ENCODE measurements around the gene AOX1.

The AOX1 gene

GRCh38 chr2:200593905-200594304 lies 8.1 kb downstream of the AOX1 start:
- Histone ChIP-seq H3K27ac (no peak overlapping the region), H3K36me3 (peaks cover 11 to 20% (median 20%) of the 10 kb centered on the region in 3 donors), H3K4me3 (no peak overlapping the region), H3K27me3 (no peaks in the 10 kb centered on the region), H3K4me1 (peaks cover 0 to 3% (median 0%) of the 10 kb centered on the region in 4 donors), H3K9me3 (peaks cover 0 to 4% (median 0%) of the 10 kb centered on the region in 3 donors)
- no peak for DNase-seq
- TF ChIP-seq, protein P1, sequence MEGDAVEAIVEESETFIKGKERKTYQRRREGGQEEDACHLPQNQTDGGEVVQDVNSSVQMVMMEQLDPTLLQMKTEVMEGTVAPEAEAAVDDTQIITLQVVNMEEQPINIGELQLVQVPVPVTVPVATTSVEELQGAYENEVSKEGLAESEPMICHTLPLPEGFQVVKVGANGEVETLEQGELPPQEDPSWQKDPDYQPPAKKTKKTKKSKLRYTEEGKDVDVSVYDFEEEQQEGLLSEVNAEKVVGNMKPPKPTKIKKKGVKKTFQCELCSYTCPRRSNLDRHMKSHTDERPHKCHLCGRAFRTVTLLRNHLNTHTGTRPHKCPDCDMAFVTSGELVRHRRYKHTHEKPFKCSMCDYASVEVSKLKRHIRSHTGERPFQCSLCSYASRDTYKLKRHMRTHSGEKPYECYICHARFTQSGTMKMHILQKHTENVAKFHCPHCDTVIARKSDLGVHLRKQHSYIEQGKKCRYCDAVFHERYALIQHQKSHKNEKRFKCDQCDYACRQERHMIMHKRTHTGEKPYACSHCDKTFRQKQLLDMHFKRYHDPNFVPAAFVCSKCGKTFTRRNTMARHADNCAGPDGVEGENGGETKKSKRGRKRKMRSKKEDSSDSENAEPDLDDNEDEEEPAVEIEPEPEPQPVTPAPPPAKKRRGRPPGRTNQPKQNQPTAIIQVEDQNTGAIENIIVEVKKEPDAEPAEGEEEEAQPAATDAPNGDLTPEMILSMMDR (IDR thresholded peaks at IDR 0.05): no peak
- intact Hi-C loops (cut with DNase I; ENCODE audit: low total_unique reads): no loop called here

- intact Hi-C loops (cut with DNase I; ENCODE audit: low total_unique reads): no loop called here
- DNase-seq: no peak
- Histone ChIP-seq H3K4me3 (no peak overlapping the region), H3K27ac (no peak overlapping the region), H3K27me3 (no peaks in the 10 kb centered on the region), H3K36me3 (peaks cover 11 to 29% (median 24%) of the 10 kb centered on the region in 3 donors), H3K9me3 (peaks cover 0 to 4% (median 0%) of the 10 kb centered on the region in 3 donors), H3K4me1 (no peaks in the 10 kb centered on the region)
- TF ChIP-seq, protein P1 (IDR thresholded peaks at IDR 0.05): no peak
These were observed 10.1 kb downstream of the AOX1 start for GRCh38 chr2:200595913-200596312.

DNA sequence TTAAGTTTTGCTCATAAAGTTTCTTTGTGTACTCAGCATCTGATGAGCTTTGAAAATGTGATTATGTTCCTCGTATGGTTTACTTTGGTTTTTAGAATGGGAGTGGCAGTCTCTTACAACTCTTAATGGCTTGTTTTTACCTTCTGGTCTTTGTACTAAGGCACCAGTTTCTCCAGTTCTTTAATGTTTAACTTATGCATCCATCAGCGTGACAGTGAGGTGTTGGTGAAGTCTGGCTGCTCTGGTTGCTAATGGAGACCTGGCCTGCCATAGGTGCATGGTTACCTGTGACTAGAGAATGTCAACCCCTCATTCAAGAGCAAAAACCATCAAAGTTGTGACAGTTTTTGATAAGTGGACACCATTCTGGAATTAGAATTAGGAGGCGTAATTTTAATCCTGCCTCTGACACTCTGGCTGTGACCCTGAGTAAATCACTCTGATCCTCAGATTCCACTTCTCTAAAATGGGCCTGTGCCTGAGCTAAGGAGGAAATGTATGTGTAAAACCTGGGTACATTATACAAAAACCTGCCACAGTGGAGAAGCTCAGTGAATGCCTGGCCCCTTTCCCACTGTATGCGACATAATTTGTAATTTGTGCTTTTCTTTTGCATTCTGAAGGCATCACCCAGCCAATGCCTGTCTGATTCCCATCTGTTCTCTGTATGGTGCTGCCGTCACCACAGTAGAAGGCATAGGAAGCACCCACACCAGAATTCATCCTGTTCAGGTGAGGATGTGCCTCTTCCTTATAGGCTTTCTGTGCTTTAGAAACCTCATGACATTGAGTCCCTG lies 11.2 kb downstream of the AOX1 start:
- TF ChIP-seq, protein P1 (IDR thresholded peaks at IDR 0.05): no peak
- peaks cover 0 to 4% (median 0%) of the 10 kb centered on the region in 3 donors for H3K9me3 ChIP-seq

DNA sequence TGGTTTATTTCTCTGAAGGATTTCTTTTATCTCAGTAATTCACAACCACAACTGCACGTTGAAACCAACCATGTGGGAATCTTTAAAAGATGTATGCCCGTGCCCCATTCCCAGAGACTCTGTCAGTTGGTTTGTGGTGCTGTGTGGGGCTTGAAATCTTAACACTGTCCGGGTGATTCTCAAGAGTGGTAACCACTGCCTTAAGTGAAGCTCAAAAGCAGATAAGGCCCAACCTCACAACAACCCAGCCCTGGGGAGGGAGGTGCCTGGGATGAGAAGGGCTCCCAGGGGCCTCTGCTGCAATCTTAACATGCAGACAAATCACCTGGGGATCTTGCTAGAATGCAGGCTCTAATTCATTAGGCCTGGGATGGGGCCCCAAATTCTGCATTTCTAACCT lies 13.4 kb downstream of the AOX1 start:
- peaks cover 0 to 4% (median 0%) of the 10 kb centered on the region in 3 donors for H3K9me3 ChIP-seq
- no peak for DNase-seq
- H3K4me3 ChIP-seq: no peak overlapping the region
- no peaks in the 10 kb centered on the region for H3K4me1 ChIP-seq
- peaks cover 11 to 31% (median 29%) of the 10 kb centered on the region in 3 donors for H3K36me3 ChIP-seq
- TF ChIP-seq, protein P1 (IDR thresholded peaks at IDR 0.05): no peak
- no peak overlapping the region for H3K27ac ChIP-seq
- intact Hi-C loops (cut with DNase I; ENCODE audit: low total_unique reads): no loop called here
- H3K27me3 ChIP-seq: no peaks in the 10 kb centered on the region

More for the DNA sequence above, 11.2 kb downstream of the AOX1 start:
- peaks cover 11 to 29% (median 24%) of the 10 kb centered on the region in 3 donors for H3K36me3 ChIP-seq
- no peak overlapping the region for H3K27ac ChIP-seq
- H3K4me3 ChIP-seq: no peak overlapping the region
- no peaks in the 10 kb centered on the region for H3K27me3 ChIP-seq
- no peak for DNase-seq
- H3K4me1 ChIP-seq: no peaks in the 10 kb centered on the region
- intact Hi-C loops (cut with DNase I; ENCODE audit: low total_unique reads): no loop called here

DNA sequence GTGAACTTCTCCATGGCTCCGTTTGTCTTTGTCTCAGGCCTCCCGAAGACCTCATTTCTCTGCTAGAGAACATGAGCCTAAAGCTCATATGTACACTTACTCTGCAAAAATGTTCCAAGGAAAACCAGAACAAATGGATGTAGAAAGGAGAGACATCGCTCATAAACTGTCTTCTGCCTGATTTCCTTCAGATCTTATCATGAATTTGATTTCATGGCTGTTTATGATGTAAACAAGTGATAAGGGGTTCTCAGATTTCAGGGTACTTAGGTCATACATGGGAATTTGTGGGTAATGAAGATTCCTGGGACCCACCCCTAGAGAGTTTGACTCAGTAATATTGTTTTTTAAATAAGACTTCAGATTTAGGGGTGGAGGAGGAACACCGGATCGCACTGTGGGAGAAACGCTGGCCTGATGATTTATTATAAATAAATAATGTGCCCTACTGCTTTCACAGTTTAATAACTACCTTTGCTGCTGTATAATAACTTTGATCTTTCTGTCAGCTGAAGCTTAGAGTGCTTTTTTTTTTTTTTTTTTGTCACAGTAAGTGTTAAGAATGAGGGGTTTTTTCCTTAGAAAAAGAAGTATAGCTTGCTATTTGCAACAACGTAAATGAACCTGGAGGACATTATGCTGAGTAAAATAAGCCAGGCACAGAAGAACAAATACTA lies 14.9 kb downstream of the AOX1 start:
- TF ChIP-seq, protein P1 (IDR thresholded peaks at IDR 0.05): no peak

More for the DNA sequence above, 14.9 kb downstream of the AOX1 start:
- Histone ChIP-seq H3K4me1 (no peaks in the 10 kb centered on the region), H3K9me3 (peaks cover 0 to 4% (median 0%) of the 10 kb centered on the region in 3 donors), H3K36me3 (peaks cover 7 to 29% (median 25%) of the 10 kb centered on the region in 3 donors), H3K27ac (no peak overlapping the region), H3K27me3 (no peaks in the 10 kb centered on the region), H3K4me3 (no peak overlapping the region)
- intact Hi-C loops (cut with DNase I; ENCODE audit: low total_unique reads): no loop called here
- no peak for DNase-seq
